GM15510 (cell line): ENCODE measurements around the gene NDUFA12.

Source experiments
- POLR2A ChIP-seq: IDR thresholded peaks from 3 replicates; pipeline ENCODE4 v1.6.1; 2011; ENCODE audit warnings: borderline replicate concordance; ENCODE audit not compliant: insufficient read length; ENCODE audit errors: extremely low read depth

The NDUFA12 gene

GRCh38 chr12:94988471-94988870, 15.0 kb downstream of the NDUFA12 start:
- no peak for TF ChIP-seq POLR2A

GRCh38 chr12:94987801-94988200, 15.7 kb downstream of the NDUFA12 start:
- TF ChIP-seq POLR2A: no peak

GRCh38 chr12:94987076-94987669, 16.3 kb downstream of the NDUFA12 start:
- TF ChIP-seq POLR2A: no peak

- TF ChIP-seq POLR2A: no peak
Observed at GRCh38 chr12:94983321-94983720, 20.2 kb downstream of the NDUFA12 start.

- no peak for TF ChIP-seq POLR2A
Observed at GRCh38 chr12:94982456-94982855, 21.0 kb downstream of the NDUFA12 start.

- TF ChIP-seq POLR2A: no peak
Observed at GRCh38 chr12:94980577-94980976, 22.9 kb downstream of the NDUFA12 start.

GRCh38 chr12:94979941-94980340, 23.6 kb downstream of the NDUFA12 start:
- no peak for TF ChIP-seq POLR2A

GRCh38 chr12:94977766-94978468, 25.6 kb downstream of the NDUFA12 start:
- no peak for TF ChIP-seq POLR2A

- TF ChIP-seq POLR2A: no peak
Observed at GRCh38 chr12:94973221-94973620, 30.3 kb downstream of the NDUFA12 start.

- TF ChIP-seq POLR2A: no peak
Observed at GRCh38 chr12:94972795-94973194, 30.7 kb downstream of the NDUFA12 start.

GRCh38 chr12:94971923-94972322, 31.6 kb downstream of the NDUFA12 start:
- no peak for TF ChIP-seq POLR2A

GRCh38 chr12:94970560-94970959, 32.9 kb downstream of the NDUFA12 start:
- TF ChIP-seq POLR2A: no peak

GRCh38 chr12:94969424-94969823, 34.1 kb downstream of the NDUFA12 start:
- no peak for TF ChIP-seq POLR2A

GRCh38 chr12:94965982-94966630, 37.4 kb downstream of the NDUFA12 start:
- TF ChIP-seq POLR2A: no peak

GRCh38 chr12:94963649-94964048, 39.8 kb downstream of the NDUFA12 start:
- TF ChIP-seq POLR2A: no peak

- no peak for TF ChIP-seq POLR2A
Observed at GRCh38 chr12:94962670-94963069, 40.8 kb downstream of the NDUFA12 start.
